ENCODE data around the gene SNTG2. TPM values are rescaled to one million over a fixed set of nuclear protein-coding genes. Genes with fewer than 3 reads are reported as not detected.

The SNTG2 gene
- total and polyA plus RNA-seq, 11 donors = 0.19 to 3.2 (median 0.93) TPM

DNA sequence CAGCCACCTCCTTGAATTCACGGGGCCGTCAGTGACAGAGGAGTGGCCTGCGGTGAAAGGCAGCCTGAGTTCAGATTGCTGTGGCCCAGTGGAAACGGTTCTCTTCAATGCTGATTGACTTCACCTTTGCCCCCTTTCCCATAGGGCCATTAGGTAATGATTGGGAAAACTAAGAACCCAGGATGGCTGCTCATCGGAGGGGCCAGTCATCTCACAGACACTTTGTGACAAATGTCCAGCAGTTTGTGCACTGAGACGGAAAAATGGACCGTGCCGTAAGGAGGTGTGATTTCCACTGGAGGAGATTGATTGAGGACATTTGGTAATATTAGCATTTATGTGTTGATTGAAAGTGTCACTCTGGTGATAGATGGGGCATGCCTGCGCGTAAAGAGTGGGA is 402.9 kb downstream of the SNTG2 start:
- peaks cover 0 to 15% (median 11%) of the 10 kb centered on the region in 12 donors for H3K9me3 ChIP-seq
- no peaks in the 10 kb centered on the region for H3K4me1 ChIP-seq
- no peak overlapping the region for H3K27ac ChIP-seq
- H3K27me3 ChIP-seq = no peaks in the 10 kb centered on the region
- TF ChIP-seq POLR2A (IDR thresholded peaks at IDR 0.05) = no peak
- TF ChIP-seq, protein P1, sequence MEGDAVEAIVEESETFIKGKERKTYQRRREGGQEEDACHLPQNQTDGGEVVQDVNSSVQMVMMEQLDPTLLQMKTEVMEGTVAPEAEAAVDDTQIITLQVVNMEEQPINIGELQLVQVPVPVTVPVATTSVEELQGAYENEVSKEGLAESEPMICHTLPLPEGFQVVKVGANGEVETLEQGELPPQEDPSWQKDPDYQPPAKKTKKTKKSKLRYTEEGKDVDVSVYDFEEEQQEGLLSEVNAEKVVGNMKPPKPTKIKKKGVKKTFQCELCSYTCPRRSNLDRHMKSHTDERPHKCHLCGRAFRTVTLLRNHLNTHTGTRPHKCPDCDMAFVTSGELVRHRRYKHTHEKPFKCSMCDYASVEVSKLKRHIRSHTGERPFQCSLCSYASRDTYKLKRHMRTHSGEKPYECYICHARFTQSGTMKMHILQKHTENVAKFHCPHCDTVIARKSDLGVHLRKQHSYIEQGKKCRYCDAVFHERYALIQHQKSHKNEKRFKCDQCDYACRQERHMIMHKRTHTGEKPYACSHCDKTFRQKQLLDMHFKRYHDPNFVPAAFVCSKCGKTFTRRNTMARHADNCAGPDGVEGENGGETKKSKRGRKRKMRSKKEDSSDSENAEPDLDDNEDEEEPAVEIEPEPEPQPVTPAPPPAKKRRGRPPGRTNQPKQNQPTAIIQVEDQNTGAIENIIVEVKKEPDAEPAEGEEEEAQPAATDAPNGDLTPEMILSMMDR (IDR thresholded peaks at IDR 0.05) = no peak
- WGBS, 4 donors = 77 to 86% (median 82%) methylated on average over 10 of the region's 10 CpGs
- no peak for DNase-seq
- intact Hi-C loops (cut with DNase I) = no loop called here
- no peak overlapping the region for H3K4me3 ChIP-seq
- no peak for ATAC-seq
- H3K36me3 ChIP-seq = no peaks in the 10 kb centered on the region

DNA sequence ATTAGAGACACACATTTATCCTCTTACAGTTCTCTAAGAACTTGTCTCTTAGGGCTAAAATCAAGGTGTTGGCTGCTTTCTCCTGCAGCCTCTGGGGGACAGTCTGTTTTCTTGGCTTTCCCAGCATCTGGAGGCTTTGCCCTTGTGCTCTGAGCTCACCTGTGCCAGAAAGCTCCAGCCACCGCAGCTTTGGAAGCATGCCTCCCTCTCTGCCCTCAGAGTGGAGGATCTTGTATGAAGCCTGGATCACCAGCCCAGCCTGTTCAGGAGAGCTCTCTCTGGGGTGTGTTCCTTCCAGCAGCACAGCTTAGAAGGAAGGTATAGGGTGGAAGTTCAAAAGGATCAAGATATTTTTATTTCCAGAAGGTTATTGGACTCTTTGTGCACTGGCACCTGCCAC is 409.5 kb downstream of the SNTG2 start:
- no peaks in the 10 kb centered on the region for H3K9me3 ChIP-seq
- no peaks in the 10 kb centered on the region for H3K27me3 ChIP-seq
- no peak overlapping the region for H3K27ac ChIP-seq
- no peaks in the 10 kb centered on the region for H3K36me3 ChIP-seq
- WGBS, 4 donors = 67 to 100% (median 84%) methylated on average over 1 of the region's 1 CpG
- H3K4me1 ChIP-seq = no peaks in the 10 kb centered on the region
- no peak overlapping the region for H3K4me3 ChIP-seq
- ATAC-seq = no peak
- DNase-seq = no peak
- TF ChIP-seq, protein P1 (IDR thresholded peaks at IDR 0.05) = no peak
- TF ChIP-seq POLR2A (IDR thresholded peaks at IDR 0.05) = no peak
- intact Hi-C loops (cut with DNase I) = no loop called here

DNA sequence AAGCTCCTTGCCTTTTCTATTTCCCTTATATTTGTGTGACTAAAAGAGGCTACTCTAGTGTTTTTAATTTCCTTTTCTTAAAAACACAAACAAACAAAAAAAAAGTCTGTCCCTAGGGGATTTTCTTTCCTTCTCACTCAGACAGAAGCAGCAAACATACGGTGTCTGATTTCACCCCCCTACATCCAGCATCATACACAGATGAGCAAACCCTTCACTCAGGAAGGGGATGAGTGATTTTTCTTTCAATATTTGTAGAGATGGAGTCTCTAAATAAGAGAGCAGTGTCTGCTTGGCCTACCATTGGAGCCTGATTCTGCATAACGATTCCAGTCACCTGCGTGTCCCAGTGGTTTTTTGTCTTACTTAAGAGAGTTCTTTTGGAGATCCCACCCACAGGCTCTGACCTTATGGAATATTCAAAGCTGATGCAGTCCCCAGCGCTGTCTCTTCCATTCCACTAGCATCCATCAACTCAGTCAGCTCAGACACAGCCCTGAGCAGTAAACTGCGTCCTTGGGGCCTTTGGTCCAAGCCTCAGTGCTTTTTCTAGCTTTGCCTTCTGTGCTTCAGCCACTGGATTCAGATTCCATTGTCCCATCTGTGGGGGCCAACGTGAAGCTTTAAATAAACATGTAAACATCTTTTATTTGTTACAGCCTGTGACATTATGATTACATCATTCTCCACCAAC is 410.1 kb downstream of the SNTG2 start:
- intact Hi-C loops (cut with DNase I) = no loop called here
- Histone ChIP-seq H3K27me3 (no peaks in the 10 kb centered on the region), H3K36me3 (no peaks in the 10 kb centered on the region), H3K4me1 (no peaks in the 10 kb centered on the region), H3K9me3 (no peaks in the 10 kb centered on the region), H3K27ac (no peak overlapping the region), H3K4me3 (no peak overlapping the region)
- no peak for TF ChIP-seq POLR2A (IDR thresholded peaks at IDR 0.05)
- TF ChIP-seq, protein P1 (IDR thresholded peaks at IDR 0.05) = no peak
- 74 to 77% (median 75%) methylated on average over 6 of the region's 6 CpGs for WGBS, 4 donors
- ATAC-seq (no peak), DNase-seq (no peak)

DNA sequence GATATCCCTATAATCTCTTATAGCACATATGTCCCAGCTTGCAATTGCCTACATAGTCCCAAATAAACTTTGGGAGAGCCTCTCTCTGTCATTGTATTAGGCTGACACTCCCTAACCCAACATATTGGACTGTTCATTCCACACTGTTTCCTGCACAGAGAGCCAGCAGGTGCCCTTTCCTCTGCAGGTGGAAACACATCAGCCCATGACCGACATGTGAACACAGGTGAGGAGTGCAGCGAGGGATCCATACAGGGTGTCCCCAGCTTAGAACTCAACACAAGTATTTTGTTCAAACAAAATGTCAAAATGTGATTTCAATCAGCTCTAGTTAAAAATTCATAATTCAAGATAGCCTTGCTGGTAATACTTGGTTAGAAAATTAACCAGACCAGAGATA is 412.7 kb downstream of the SNTG2 start:
- 94 to 100% (median 96%) methylated on average over 2 of the region's 2 CpGs for WGBS, 4 donors
- TF ChIP-seq, protein P1 (IDR thresholded peaks at IDR 0.05) = no peak
- no peak for TF ChIP-seq POLR2A (IDR thresholded peaks at IDR 0.05)
- no peak overlapping the region for H3K27ac ChIP-seq
- H3K36me3 ChIP-seq = no peaks in the 10 kb centered on the region
- DNase-seq = no peak
- H3K4me1 ChIP-seq = no peaks in the 10 kb centered on the region
- no peaks in the 10 kb centered on the region for H3K9me3 ChIP-seq
- intact Hi-C loops (cut with DNase I) = no loop called here
- H3K27me3 ChIP-seq = no peaks in the 10 kb centered on the region
- ATAC-seq = no peak
- H3K4me3 ChIP-seq = no peak overlapping the region

Data from heart left ventricle (tissue), 16 donors.